ENCODE measurements around the gene SH3RF3.

- TF ChIP-seq CTCF (IDR thresholded peaks at IDR 0.05; ENCODE audit: insufficient read depth, low read depth, low read length) (no peak), EZH2 (IDR thresholded peaks at IDR 0.05; ENCODE audit: insufficient read depth, low read length) (no peak)
These were observed 21.6 kb downstream of the SH3RF3 start for GRCh38 chr2:109150559-109150958.
